ENCODE data around the gene NEK6.

DNA sequence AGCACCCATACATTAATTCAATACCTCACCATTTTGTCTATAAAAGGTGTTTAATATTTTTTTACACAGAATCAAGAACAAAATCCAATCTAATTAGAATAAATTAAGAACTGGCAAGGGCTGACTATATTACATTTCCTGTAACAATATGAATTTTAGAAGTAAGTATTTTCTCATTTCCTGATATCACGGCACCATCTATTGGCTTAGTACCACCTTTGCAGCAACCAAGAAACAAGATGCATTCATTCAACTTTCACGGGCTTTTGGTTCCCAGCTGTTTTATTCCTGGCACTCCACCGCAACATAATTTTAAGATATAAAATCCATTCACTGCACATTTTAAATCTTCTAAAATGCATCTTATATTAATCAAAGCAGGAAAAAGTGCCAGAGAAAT is 136.8 kb downstream of the NEK6 start:
- TF ChIP-seq POLR2A (IDR thresholded peaks at IDR 0.05; ENCODE audit: low read length) (no peak), GATA1 (IDR thresholded peaks at IDR 0.05; ENCODE audit: low read depth, low read length) (no peak)
